HepG2 (cell line): ENCODE data around the gene SRGAP2B.
"Not testable (repeated sequence)": the region's sequence is repeated elsewhere in the genome, so short reads cannot be mapped to it uniquely, and the experiment has no call there.

Experiments
- CBX2 ChIP-seq, 2 experiments: fragments of 200-600 bp in 1 of 2; sonication (generic); formaldehyde crosslinking in 1 of 2; IDR thresholded peaks; 2 replicates each; pipeline versions ENCODE4 v1.7.0 to v1.8.1; 2018 to 2022; ENCODE audit warnings: low read depth in 2 of 2, low read length in 1 of 2, mild to moderate bottlenecking in 1 of 2, missing genetic modification reagents in 1 of 2
- CTCF ChIP-seq: sonication (generic); formaldehyde crosslinking; IDR thresholded peaks from 2 replicates; pipeline ENCODE4 v1.5.0; 2020; ENCODE audit warnings: mild to moderate bottlenecking, missing genetic modification reagents, moderate library complexity
- EZH2 ChIP-seq: conservative IDR thresholded peaks from 2 replicates; pipeline ENCODE4 v1.6.1; 2012; ENCODE audit warnings: mild to moderate bottlenecking, low read depth, low read length, moderate library complexity
- HMG20A ChIP-seq: IDR thresholded peaks from 2 replicates; pipeline ENCODE4 v1.6.1; 2016; ENCODE audit warnings: borderline replicate concordance
- KLF6 ChIP-seq: IDR thresholded peaks from 2 replicates; pipeline ENCODE4 v1.8.0; 2016; ENCODE audit warnings: missing biosample characterization, missing genetic modification reagents
- MAZ ChIP-seq, 2 experiments: sonication (generic) in 1 of 2; formaldehyde crosslinking in 1 of 2; IDR thresholded peaks; 2 replicates each; pipeline versions ENCODE4 v1.5.0 to v1.6.1; 2012 to 2020; ENCODE audit warnings: low read depth in 2 of 2, mild to moderate bottlenecking in 2 of 2, borderline replicate concordance in 1 of 2, improper control_type of control experiment in 1 of 2, low read length in 1 of 2, missing genetic modification reagents in 1 of 2, moderate library complexity in 1 of 2
- POLR2AphosphoS5 ChIP-seq: IDR thresholded peaks from 2 replicates; pipeline ENCODE4 v1.6.1; 2012; ENCODE audit warnings: low read depth, low read length
- RELA ChIP-seq: sonication (generic); formaldehyde crosslinking; IDR thresholded peaks from 2 replicates; pipeline ENCODE4 v1.4.0; 2020; ENCODE audit warnings: missing genetic modification reagents
- ZNF513 ChIP-seq: sonication (generic); formaldehyde crosslinking; conservative IDR thresholded peaks from 2 replicates; pipeline ENCODE4 v1.5.0; 2020; ENCODE audit warnings: missing genetic modification reagents
- ZNF547 ChIP-seq: sonication (generic); formaldehyde crosslinking; IDR thresholded peaks from 2 replicates; pipeline ENCODE4 v1.5.1; 2020; ENCODE audit warnings: mild to moderate bottlenecking, missing genetic modification reagents
- ZNF576 ChIP-seq: sonication (generic); formaldehyde crosslinking; IDR thresholded peaks from 2 replicates; pipeline ENCODE4 v1.4.0; 2020; ENCODE audit warnings: mild to moderate bottlenecking, missing genetic modification reagents
- ZNF652 ChIP-seq: IDR thresholded peaks from 2 replicates; pipeline ENCODE4 v1.6.1; 2016; ENCODE audit warnings: low read depth, borderline replicate concordance

GRCh38 chr1:145112703-145113102 lies 17.6 kb upstream of the SRGAP2B start:
- TF ChIP-seq ZNF547 (CRISPR knock-in tag); KLF6 (CRISPR knock-in tag); MAZ (IDR thresholded peaks at IDR 0.05; ENCODE audit: borderline replicate concordance, low read depth, low read length); MAZ (CRISPR knock-in tag; IDR thresholded peaks at IDR 0.05; ENCODE audit: low read depth); CTCF (CRISPR knock-in tag); HMG20A; CBX2 (IDR thresholded peaks at IDR 0.05; ENCODE audit: low read depth, low read length); CBX2 (CRISPR knock-in tag; IDR thresholded peaks at IDR 0.05; ENCODE audit: low read depth); RELA (CRISPR knock-in tag); POLR2AphosphoS5; EZH2; ZNF513 (CRISPR knock-in tag); ZNF652; ZNF576: not testable (repeated sequence)
